MM.1S (cell line): ENCODE measurements around the gene SPHK2.

Experiments
- CTCF ChIP-seq: fragments of 300-600 bp; sonication (generic); IDR thresholded peaks from 2 replicates; pipeline ENCODE4 v1.5.1; 2016; ENCODE audit warnings: antibody characterized with exemption, low read length, mixed read lengths
- EZH2 ChIP-seq: fragments of 300-600 bp; sonication (generic); optimal IDR thresholded peaks from 2 replicates; pipeline ENCODE3; 2017; ENCODE audit warnings: low read depth, mild to moderate bottlenecking, antibody characterized with exemption, low read length, mixed read lengths
- EZH2phosphoT487 ChIP-seq: fragments of 300-600 bp; sonication (generic); IDR thresholded peaks from 2 replicates; pipeline ENCODE4 v1.6.1; 2018; ENCODE audit warnings: antibody characterized with exemption, low read length

- TF ChIP-seq CTCF (no peak), EZH2phosphoT487 (no peak), EZH2 (no peak)
Measured at GRCh38 chr19:48582168-48582567, 37.1 kb upstream of the SPHK2 start.
